K562 (cell line): ENCODE results near the gene FTO. TPM values are rescaled to one million over a fixed set of nuclear protein-coding genes. Genes with fewer than 3 reads are reported as not detected.

ENCODE experiments used
- ATAC-seq: fragments of 200-7000 bp; cut with Tn5 transposase; 3 replicates; pipeline ENCODE4 v1.9.1; 2020; ENCODE audit warnings: moderate library complexity
- BruUV-seq: library from RNA; stranded (reverse); fragments of 400-500 nt; replicated peaks from 2 replicates; lab custom pipeline; 2021; lab: Mats Ljungman, UMichigan
- CTCF ChIA-PET: fragments of 300-600 bp; formaldehyde crosslinking; extraction: SDS; loops from one replicate; lab custom pipeline; 2021; ENCODE audit warnings: low intra/inter-chr PET ratio; lab: Yijun Ruan, JAX
- POLR2A ChIA-PET: fragments of 300-600, 350-650 bp; sonication (Branson Sonifier 250); formaldehyde crosslinking; extraction: SDS; loops from one replicate; lab custom pipeline; 2021; ENCODE audit warnings: antibody characterized with exemption, inconsistent platforms; lab: Yijun Ruan, JAX
- DNase-seq, 4 experiments: peaks; one replicate each; pipeline versions ENCODE4 v3.0.0 to v3.0.0-alpha.2; 2011 to 2018; ENCODE audit warnings: low spot score in 3 of 4, mixed read lengths in 3 of 4; ENCODE audit errors: extremely low read depth in 1 of 4
- FAIRE-seq: peaks from 2 replicates; lab custom pipeline; 2011; peaks lifted over from hg19 to GRCh38; lab: Jason Lieb, UNC
- H2AFZ ChIP-seq: 2 replicates; pipeline ENCODE4 v1.6.0; 2011; ENCODE audit warnings: low read depth, low read length, control low read depth, inconsistent platforms
- H3K27ac ChIP-seq: fragments of 200-600 bp; 3 replicates; pipeline ENCODE4 v1.8.0; 2011; ENCODE audit warnings: low read depth, mild to moderate bottlenecking, control low read depth, inconsistent platforms, low read length, moderate library complexity, mixed read lengths; ENCODE audit errors: extremely low read depth
- H3K27me3 ChIP-seq, 2 experiments: fragments of 300-600 bp in 1 of 2; 2 replicates in 1 of 2; 3 replicates in 1 of 2; pipeline versions ENCODE4 v1.6.0 to v1.8.0; 2011; ENCODE audit warnings: inconsistent platforms in 2 of 2, low read length in 2 of 2, mild to moderate bottlenecking in 1 of 2, mixed read lengths in 1 of 2, moderate library complexity in 1 of 2; ENCODE audit not compliant: control insufficient read depth in 2 of 2, insufficient read depth in 2 of 2
- H3K36me3 ChIP-seq: fragments of 300-600 bp; 3 replicates; pipeline ENCODE4 v1.8.0; 2011; ENCODE audit warnings: mild to moderate bottlenecking, low read length, inconsistent platforms; ENCODE audit not compliant: control insufficient read depth, insufficient read depth
- H3K4me1 ChIP-seq, 2 experiments: fragments of 200-600 bp in 1 of 2; replicated peaks in 1 of 2; 2 replicates in 1 of 2; 3 replicates in 1 of 2; pipeline versions ENCODE4 v1.5.1 to v1.8.0; 2011; ENCODE audit warnings: inconsistent platforms in 2 of 2, low read length in 2 of 2, mild to moderate bottlenecking in 1 of 2, mixed read lengths in 1 of 2, moderate library complexity in 1 of 2; ENCODE audit not compliant: control insufficient read depth in 2 of 2, insufficient read depth in 2 of 2
- H3K4me2 ChIP-seq: 2 replicates; pipeline ENCODE4 v1.6.1; 2011; ENCODE audit warnings: low read length, control low read depth, inconsistent platforms, mixed read lengths; ENCODE audit not compliant: insufficient read depth
- H3K4me3 ChIP-seq: fragments of 200-600 bp; sonication (generic), shearing (Covaris generic); 2 replicates; pipeline ENCODE4 v1.5.1; 2016; ENCODE audit warnings: control low read depth, inconsistent platforms
- H3K79me2 ChIP-seq: fragments of 200-600 bp; 3 replicates; pipeline ENCODE4 v1.8.0; 2011; ENCODE audit warnings: low read length, inconsistent platforms; ENCODE audit not compliant: control insufficient read depth, insufficient read depth
- H3K9ac ChIP-seq, 2 experiments: 2 replicates each; pipeline versions ENCODE4 v1.6.0 to v1.6.1; 2011; ENCODE audit warnings: low read depth in 2 of 2, low read length in 2 of 2, control low read depth in 1 of 2, inconsistent platforms in 1 of 2, mild to moderate bottlenecking in 1 of 2, mixed read lengths in 1 of 2; ENCODE audit not compliant: insufficient read depth in 1 of 2
- H3K9me1 ChIP-seq: one replicate; pipeline ENCODE4 v1.6.0; 2011; ENCODE audit warnings: inconsistent platforms, mild to moderate bottlenecking, low read length, moderate library complexity; ENCODE audit not compliant: control insufficient read depth, insufficient read depth
- H3K9me3 ChIP-seq: replicated peaks from 2 replicates; pipeline ENCODE4 v1.5.1; 2011; ENCODE audit warnings: low read depth, low read length, inconsistent platforms; ENCODE audit not compliant: control insufficient read depth, insufficient read depth
- H4K20me1 ChIP-seq: replicated peaks from 2 replicates; pipeline ENCODE4 v1.6.1; 2011; ENCODE audit warnings: low read length, inconsistent platforms, mixed read lengths; ENCODE audit not compliant: control insufficient read depth, insufficient read depth
- BCL6 ChIP-seq: fragments of 250-450 bp; sonication (Bioruptor Pico); IDR thresholded peaks from 2 replicates; pipeline ENCODE4 v1.4.0; 2020
- BMI1 ChIP-seq: fragments of 150-350 bp; IDR thresholded peaks from 2 replicates; pipeline ENCODE4 v1.6.1; 2014; ENCODE audit warnings: low read length
- CBFA2T2 ChIP-seq: fragments of 450-650 bp; conservative IDR thresholded peaks from 2 replicates; pipeline ENCODE4 v1.6.1; 2017; ENCODE audit warnings: mild to moderate bottlenecking
- CCAR2 ChIP-seq: fragments of 200-400 bp; formaldehyde crosslinking; IDR thresholded peaks from 2 replicates; pipeline ENCODE4 v1.6.1; 2017; ENCODE audit warnings: mild to moderate bottlenecking, low read depth, low read length
- E2F1 ChIP-seq: sonication (generic); formaldehyde crosslinking; IDR thresholded peaks from 2 replicates; pipeline ENCODE4 v1.8.1; 2023; ENCODE audit warnings: mild to moderate bottlenecking, missing genetic modification reagents, moderate library complexity
- EHMT2 ChIP-seq: fragments of 450-650 bp; IDR thresholded peaks from 2 replicates; pipeline ENCODE4 v1.6.1; 2018; ENCODE audit warnings: antibody characterized with exemption
- FOS ChIP-seq: IDR thresholded peaks from 3 replicates; pipeline ENCODE4 v1.6.1; 2011; ENCODE audit not compliant: insufficient read length; ENCODE audit errors: extremely low read depth
- FOXK2 ChIP-seq, 2 experiments: fragments of 450-650 bp; IDR thresholded peaks in 1 of 2; conservative IDR thresholded peaks in 1 of 2; 2 replicates each; pipeline ENCODE4 v1.6.1; 2016; ENCODE audit warnings: low read depth in 2 of 2, mild to moderate bottlenecking in 1 of 2
- GABPB1 ChIP-seq: sonication (generic); formaldehyde crosslinking; IDR thresholded peaks from 2 replicates; pipeline ENCODE4 v1.8.0; 2022; ENCODE audit warnings: mild to moderate bottlenecking, missing genetic modification reagents
- HDGF ChIP-seq: fragments of 450-650 bp; IDR thresholded peaks from 2 replicates; pipeline ENCODE4 v1.6.1; 2016
- HNRNPL ChIP-seq: fragments of 200-400 bp; formaldehyde crosslinking; IDR thresholded peaks from 2 replicates; pipeline ENCODE4 v1.6.1; 2017; ENCODE audit warnings: low read depth, mild to moderate bottlenecking, low read length
- TAF7 ChIP-seq: fragments of 450-650 bp; IDR thresholded peaks from 2 replicates; pipeline ENCODE4 v1.6.1; 2016; ENCODE audit warnings: missing genetic modification characterization, missing compliant biosample characterization
- TFAM ChIP-seq: fragments of 250-450 bp; sonication (Bioruptor Pico); conservative IDR thresholded peaks from 2 replicates; pipeline ENCODE4 v1.5.0; 2021; ENCODE audit warnings: mild to moderate bottlenecking, moderate library complexity
- THAP7 ChIP-seq: fragments of 250-450 bp; sonication (Bioruptor Pico); IDR thresholded peaks from 2 replicates; pipeline ENCODE4 v1.5.0; 2021
- TRIM24 ChIP-seq, 2 experiments: fragments of 450-650 bp; IDR thresholded peaks; 2 replicates each; pipeline ENCODE4 v1.6.1; 2016
- ZNF24 ChIP-seq: fragments of 450-650 bp; IDR thresholded peaks from 2 replicates; pipeline ENCODE4 v1.6.1; 2016
- WGBS: fragments of 100-300 bp; shearing (Covaris generic); methylation state at CpG from one replicate; pipeline ENCODE4 v1.1.6; 2016; ENCODE audit warnings: low coverage, mixed read lengths; ENCODE audit not compliant: insufficient coverage; ENCODE audit errors: missing lambda C conversion rate; 5-methylcytosine and 5-hydroxymethylcytosine counted together
- in situ Hi-C: fragments of 300-500 bp; cut with MboI; formaldehyde crosslinking; loops from 4 replicates; pipeline ENCODE4 v1.15.0; 2018; ENCODE audit warnings: inconsistent platforms, mixed read lengths
- intact Hi-C: fragments of 100-400 bp; cut with micrococcal nuclease; formaldehyde crosslinking; loops from 2 replicates; pipeline ENCODE4 v1.14.2; 2022
- polyA plus RNA-seq, 8 experiments: library from polyadenylated mRNA; depleted of rRNA in 4 of 8; stranded (reverse) in 5 of 8; unstranded in 3 of 8; fragments of >200 nt; fragmentation: Nextera tagmentation in 2 of 8; fragmentation: Illumina TruSeq in 1 of 8; extraction: Ambion mirVana in 2 of 8; extraction: Trizol in 1 of 8; gene quantifications; 2 replicates each; pipeline versions ENCODE4 v1.2.1 to v1.2.3, GENCODE V29; 2011 to 2014; ENCODE audit warnings: inconsistent platforms in 1 of 8, missing spikeins in 1 of 8
- total RNA-seq, 7 experiments: library from RNA; depleted of rRNA in 6 of 7; stranded (reverse); fragments of >200 nt in 6 of 7; fragmentation: Illumina TruSeq in 2 of 7; extraction: Trizol in 2 of 7; gene quantifications; 2 replicates each; pipeline versions ENCODE4 v1.2.1 to v1.2.3, GENCODE V29; 2011 to 2021; ENCODE audit warnings: low replicate concordance in 1 of 7

Gene FTO
- total and polyA plus RNA-seq, 9 of the 15 experiments (the other 6 are each of a cell fraction or from before 2014, with no cell fraction given), result 11.3 to 27.7 (median 25.5) TPM

- ChIA-PET POLR2A (no interaction called here), CTCF (no interaction called here)
- no peak overlapping the region for H3K4me2 ChIP-seq
- H4K20me1 ChIP-seq, result no peaks in the 10 kb centered on the region
- intact Hi-C loops, result no loop called here
- no peak overlapping the region for H2AFZ ChIP-seq
- no peak overlapping the region for H3K27ac ChIP-seq
- no peaks in the 10 kb centered on the region for H3K4me1 ChIP-seq
- no peaks in the 10 kb centered on the region for H3K27me3 ChIP-seq
- no TSS peak for BruUV-seq
- in situ Hi-C loops, result no loop called here
- no peaks in the 10 kb centered on the region for H3K36me3 ChIP-seq
- no peak for FAIRE-seq
- H3K9me1 ChIP-seq, result no peaks in the 10 kb centered on the region
- H3K9me3 ChIP-seq, result no peaks in the 10 kb centered on the region
- H3K9ac ChIP-seq, result no peak overlapping the region
- DNase-seq, result no peak
- ATAC-seq, result no peak
- WGBS, result 48% methylated on average over 5 of the region's 5 CpGs
- TF ChIP-seq ZNF24 (peak; percentile 57), GABPB1 (CRISPR knock-in tag) (no peak)
- TF ChIP-seq, all 486 proteins: peak for 1
- Histone ChIP-seq H3K4me3 (no peak overlapping the region), H3K79me2 (no peaks in the 10 kb centered on the region)
Measured at GRCh38 chr16:53817117-53817755, 113.3 kb downstream of the FTO start.

GRCh38 chr16:53817812-53818550, 114.0 kb downstream of the FTO start:
- H2AFZ ChIP-seq, result no peak overlapping the region
- ChIA-PET CTCF (no interaction called here), POLR2A (no interaction called here)
- no peak for DNase-seq
- H3K4me1 ChIP-seq, result no peaks in the 10 kb centered on the region
- H3K9me3 ChIP-seq, result no peaks in the 10 kb centered on the region
- H3K36me3 ChIP-seq, result no peaks in the 10 kb centered on the region
- WGBS, result 40% methylated on average over 1 of the region's 1 CpG
- no peaks in the 10 kb centered on the region for H3K79me2 ChIP-seq
- no peak for ATAC-seq
- no TSS peak for BruUV-seq
- H4K20me1 ChIP-seq, result no peaks in the 10 kb centered on the region
- no peak overlapping the region for H3K4me3 ChIP-seq
- no peak for FAIRE-seq
- no peaks in the 10 kb centered on the region for H3K9me1 ChIP-seq
- no peak overlapping the region for H3K4me2 ChIP-seq
- no peaks in the 10 kb centered on the region for H3K27me3 ChIP-seq
- no peak overlapping the region for H3K9ac ChIP-seq
- intact Hi-C loops, result no loop called here
- no peak overlapping the region for H3K27ac ChIP-seq
- in situ Hi-C loops, result no loop called here
- TF ChIP-seq BCL6 (no peak), FOXK2 (conservative IDR thresholded peaks at IDR 0.05 in 1 of 2, IDR thresholded peaks at IDR 0.05 in 1 of 2; ENCODE audit: low read depth in 2 of 2) (no peak), CCAR2 (no peak), TFAM (CRISPR knock-in tag) (no peak), TAF7 (tag) (no peak), HNRNPL (no peak), HDGF (no peak), TRIM24 (IDR thresholded peaks at IDR 0.05) (no peak), THAP7 (CRISPR knock-in tag) (no peak), CBFA2T2 (no peak), BMI1 (no peak), E2F1 (CRISPR knock-in tag) (no peak), EHMT2 (no peak), FOS (no peak)
